HEK293 (cell line): ENCODE data around the gene NOVA2.

Experiments used
- CTCF ChIA-PET: fragments of 350-600 bp; formaldehyde crosslinking; extraction: SDS; loops from one replicate; lab custom pipeline; 2021; ENCODE audit warnings: antibody characterized with exemption; lab: Yijun Ruan, JAX
- POLR2A ChIA-PET: fragments of 300-600 bp; formaldehyde crosslinking; extraction: SDS; loops from one replicate; lab custom pipeline; 2020; ENCODE audit warnings: antibody characterized with exemption, inconsistent platforms; lab: Yijun Ruan, JAX
- H3K27ac ChIP-seq: fragments of 200-500 bp; sonication (Bioruptor generic); 2 replicates; pipeline ENCODE4 v1.5.1; 2014; ENCODE audit warnings: low read depth, low read length, control low read depth, inconsistent platforms; ENCODE audit errors: extremely low read depth
- H3K36me3 ChIP-seq, 2 experiments: fragments of 200-500 bp in 1 of 2; sonication (Bioruptor generic) in 1 of 2; 1 replicate in 1 of 2; 2 replicates in 1 of 2; pipeline ENCODE4 v1.5.1; 2014 to 2017; ENCODE audit warnings: inconsistent platforms in 2 of 2, low read length in 2 of 2; ENCODE audit not compliant: control insufficient read depth in 2 of 2, insufficient read depth in 1 of 2
- H3K4me1 ChIP-seq: fragments of 200-500 bp; sonication (Bioruptor generic); 2 replicates; pipeline ENCODE4 v1.5.1; 2014; ENCODE audit warnings: mild to moderate bottlenecking, low read length, inconsistent platforms; ENCODE audit not compliant: control insufficient read depth, insufficient read depth
- H3K4me3 ChIP-seq: 2 replicates; pipeline ENCODE4 v1.5.1; 2011; ENCODE audit warnings: low read depth, mild to moderate bottlenecking, control low read depth, low read length, moderate library complexity
- H3K9me3 ChIP-seq: fragments of 200-500 bp; sonication (Bioruptor generic); 2 replicates; pipeline ENCODE4 v1.5.1; 2014; ENCODE audit warnings: low read depth, low read length, inconsistent platforms; ENCODE audit not compliant: control insufficient read depth, insufficient read depth
- SP2 ChIP-seq: fragments of 450-650 bp; formaldehyde crosslinking; IDR thresholded peaks from 2 replicates; pipeline ENCODE4 v1.5.1; 2016; ENCODE audit warnings: missing biosample characterization, missing genetic modification characterization
- SP3 ChIP-seq: fragments of 450-650 bp; formaldehyde crosslinking; IDR thresholded peaks from 2 replicates; pipeline ENCODE4 v1.5.1; 2016; ENCODE audit warnings: missing biosample characterization, missing genetic modification characterization
- YY1 ChIP-seq: fragments of 450-650 bp; formaldehyde crosslinking; IDR thresholded peaks from 2 replicates; pipeline ENCODE4 v1.5.1; 2018; ENCODE audit warnings: missing biosample characterization, missing genetic modification characterization
- ZBTB48 ChIP-seq: fragments of 450-650 bp; formaldehyde crosslinking; IDR thresholded peaks from 2 replicates; pipeline ENCODE4 v1.5.1; 2016; ENCODE audit warnings: missing biosample characterization, missing genetic modification characterization
- ZFP69B ChIP-seq: fragments of 450-650 bp; formaldehyde crosslinking; IDR thresholded peaks from 2 replicates; pipeline ENCODE4 v1.5.1; 2016; ENCODE audit warnings: missing biosample characterization, missing genetic modification characterization
- ZNF2 ChIP-seq: fragments of 450-650 bp; formaldehyde crosslinking; IDR thresholded peaks from 2 replicates; pipeline ENCODE4 v1.5.1; 2016; ENCODE audit warnings: missing biosample characterization, missing genetic modification characterization
- ZNF23 ChIP-seq: fragments of 450-650 bp; formaldehyde crosslinking; IDR thresholded peaks from 2 replicates; pipeline ENCODE4 v1.5.1; 2016; ENCODE audit warnings: missing biosample characterization, missing genetic modification characterization, borderline replicate concordance
- ZNF24 ChIP-seq: fragments of 450-650 bp; formaldehyde crosslinking; IDR thresholded peaks from 2 replicates; pipeline ENCODE4 v1.5.1; 2016; ENCODE audit warnings: missing biosample characterization, missing genetic modification characterization
- ZNF266 ChIP-seq: fragments of 450-650 bp; formaldehyde crosslinking; IDR thresholded peaks from 2 replicates; pipeline ENCODE4 v1.5.1; 2016; ENCODE audit warnings: missing biosample characterization, missing genetic modification characterization, low read depth
- ZNF433 ChIP-seq: fragments of 450-650 bp; formaldehyde crosslinking; IDR thresholded peaks from 2 replicates; pipeline ENCODE4 v1.5.1; 2016; ENCODE audit warnings: missing biosample characterization, missing genetic modification characterization, low read depth
- ZNF48 ChIP-seq: fragments of 450-650 bp; formaldehyde crosslinking; IDR thresholded peaks from 2 replicates; pipeline ENCODE4 v1.5.1; 2016; ENCODE audit warnings: missing biosample characterization, missing genetic modification characterization
- ZNF585B ChIP-seq: fragments of 450-650 bp; formaldehyde crosslinking; IDR thresholded peaks from 2 replicates; pipeline ENCODE4 v1.5.1; 2016; ENCODE audit warnings: missing biosample characterization, missing genetic modification characterization
- ZNF677 ChIP-seq: fragments of 450-650 bp; IDR thresholded peaks from 2 replicates; pipeline ENCODE4 v1.5.0; 2018; ENCODE audit warnings: missing biosample characterization, mild to moderate bottlenecking, missing genetic modification characterization, moderate library complexity
- ZNF768 ChIP-seq: fragments of 450-650 bp; formaldehyde crosslinking; IDR thresholded peaks from 2 replicates; pipeline ENCODE4 v1.5.1; 2018; ENCODE audit warnings: missing biosample characterization, mild to moderate bottlenecking, missing genetic modification characterization
- ZNF843 ChIP-seq: fragments of 450-650 bp; formaldehyde crosslinking; IDR thresholded peaks from 2 replicates; pipeline ENCODE4 v1.5.1; 2016; ENCODE audit warnings: missing biosample characterization, missing genetic modification characterization
- ZSCAN23 ChIP-seq: fragments of 450-650 bp; formaldehyde crosslinking; IDR thresholded peaks from 2 replicates; pipeline ENCODE4 v1.5.1; 2016; ENCODE audit warnings: missing biosample characterization, missing genetic modification characterization
- TF ChIP-seq, protein P1 (sequence below): fragments of 450-650 bp; formaldehyde crosslinking; IDR thresholded peaks from 2 replicates; pipeline ENCODE4 v1.5.1; 2016; ENCODE audit warnings: missing biosample characterization, missing genetic modification characterization
- TF ChIP-seq, protein P2 (sequence below): fragments of 450-650 bp; formaldehyde crosslinking; IDR thresholded peaks from 2 replicates; pipeline ENCODE4 v1.5.1; 2017; ENCODE audit warnings: missing biosample characterization, missing genetic modification characterization
- TF ChIP-seq, protein P3 (sequence below): fragments of 450-650 bp; formaldehyde crosslinking; IDR thresholded peaks from 2 replicates; pipeline ENCODE4 v1.5.1; 2016; ENCODE audit warnings: missing biosample characterization, missing genetic modification characterization
- TF ChIP-seq, protein P4 (sequence below): fragments of 450-650 bp; formaldehyde crosslinking; IDR thresholded peaks from 2 replicates; pipeline ENCODE4 v1.5.1; 2016; ENCODE audit warnings: missing biosample characterization, missing genetic modification characterization

The NOVA2 gene

DNA sequence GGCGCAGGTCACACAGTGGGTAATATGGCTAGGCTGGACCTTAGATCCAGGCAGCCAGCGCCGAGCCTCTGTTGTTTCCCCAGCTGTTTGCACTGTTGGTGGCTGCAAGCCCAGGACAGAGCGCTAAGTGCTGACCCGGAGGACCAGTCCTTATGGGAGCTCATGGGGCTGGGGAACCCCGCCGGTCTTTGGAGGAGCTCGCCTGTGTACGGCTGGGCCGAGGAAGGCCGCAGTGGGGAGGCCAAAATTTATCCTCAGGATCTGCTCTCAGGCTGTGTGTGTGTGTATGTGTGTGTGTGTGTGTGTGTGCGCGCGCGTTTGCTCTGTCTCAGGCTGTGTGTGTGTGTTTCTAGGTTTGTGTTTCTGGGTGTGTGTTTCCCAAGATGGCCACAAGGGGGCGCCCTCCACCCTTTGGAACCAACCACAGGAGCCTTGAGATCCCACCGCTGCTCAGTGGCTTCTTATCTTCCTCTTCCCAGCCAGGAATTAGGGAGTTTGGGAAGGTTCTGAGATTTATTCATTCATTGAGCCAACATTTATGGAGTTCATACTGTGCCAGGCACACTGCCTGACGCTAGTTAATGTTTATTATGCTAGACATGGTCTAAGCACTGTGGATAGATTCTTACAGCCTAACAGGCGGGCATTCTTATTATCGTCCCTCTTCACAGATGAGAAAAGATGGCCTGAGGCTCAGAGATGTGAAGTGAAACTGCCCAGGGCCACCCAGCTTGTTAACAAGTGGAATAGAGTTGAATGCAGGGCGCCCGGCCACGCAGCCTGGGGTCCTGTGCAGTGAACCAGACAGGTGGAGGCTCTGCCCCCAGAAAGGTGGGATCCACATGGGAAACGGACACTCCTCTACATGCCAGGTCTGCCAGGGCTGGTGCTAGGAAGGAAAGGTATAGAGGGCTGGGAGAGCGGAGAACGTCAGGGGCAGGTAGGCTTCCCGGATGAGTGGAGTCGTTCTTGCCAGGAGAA, 36.2 kb upstream of the NOVA2 start (continued):
- TF ChIP-seq, protein P1, sequence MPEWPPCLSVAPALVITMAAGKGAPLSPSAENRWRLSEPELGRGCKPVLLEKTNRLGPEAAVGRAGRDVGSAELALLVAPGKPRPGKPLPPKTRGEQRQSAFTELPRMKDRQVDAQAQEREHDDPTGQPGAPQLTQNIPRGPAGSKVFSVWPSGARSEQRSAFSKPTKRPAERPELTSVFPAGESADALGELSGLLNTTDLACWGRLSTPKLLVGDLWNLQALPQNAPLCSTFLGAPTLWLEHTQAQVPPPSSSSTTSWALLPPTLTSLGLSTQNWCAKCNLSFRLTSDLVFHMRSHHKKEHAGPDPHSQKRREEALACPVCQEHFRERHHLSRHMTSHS (tag by site-specific recombination): no peak

DNA sequence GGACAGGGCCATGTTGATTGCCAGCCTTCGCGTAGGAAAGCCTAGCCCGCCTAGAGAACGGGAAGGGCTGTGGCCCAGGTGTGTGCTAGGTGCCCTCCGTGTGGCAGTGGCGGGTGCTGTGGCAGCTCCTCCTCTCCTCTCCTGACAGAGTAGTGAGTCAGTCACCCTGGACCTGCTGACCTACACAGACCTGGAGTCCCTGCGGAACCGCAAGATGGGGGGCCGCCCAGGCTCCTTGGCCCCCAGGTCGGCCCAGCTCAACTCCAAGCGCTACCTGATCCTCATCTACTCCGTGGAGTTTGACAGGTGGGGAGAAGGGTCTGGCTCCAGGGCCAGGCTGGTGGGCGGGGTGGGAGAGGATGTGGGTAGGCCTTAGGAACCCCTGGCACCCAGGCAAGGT, 32.7 kb upstream of the NOVA2 start:
- POLR2A ChIA-PET: no interaction called here
- TF ChIP-seq, protein P2, sequence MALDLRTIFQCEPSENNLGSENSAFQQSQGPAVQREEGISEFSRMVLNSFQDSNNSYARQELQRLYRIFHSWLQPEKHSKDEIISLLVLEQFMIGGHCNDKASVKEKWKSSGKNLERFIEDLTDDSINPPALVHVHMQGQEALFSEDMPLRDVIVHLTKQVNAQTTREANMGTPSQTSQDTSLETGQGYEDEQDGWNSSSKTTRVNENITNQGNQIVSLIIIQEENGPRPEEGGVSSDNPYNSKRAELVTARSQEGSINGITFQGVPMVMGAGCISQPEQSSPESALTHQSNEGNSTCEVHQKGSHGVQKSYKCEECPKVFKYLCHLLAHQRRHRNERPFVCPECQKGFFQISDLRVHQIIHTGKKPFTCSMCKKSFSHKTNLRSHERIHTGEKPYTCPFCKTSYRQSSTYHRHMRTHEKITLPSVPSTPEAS: no peak
- Histone ChIP-seq H3K4me3 (no peak overlapping the region), H3K27ac (no peak overlapping the region), H3K9me3 (no peaks in the 10 kb centered on the region), H3K4me1 (no peaks in the 10 kb centered on the region), H3K36me3 (peaks cover 4 to 15% of the 10 kb centered on the region in 2 experiments; a peak in 2 of 3 replicates)
- CTCF ChIA-PET: interaction anchor here (1.7 to 2.3 kb wide), 2 partner anchors 10 to 190 kb away, joined by 5 to 15 read pairs; partner anchors contain the start of gene CCDC61

DNA sequence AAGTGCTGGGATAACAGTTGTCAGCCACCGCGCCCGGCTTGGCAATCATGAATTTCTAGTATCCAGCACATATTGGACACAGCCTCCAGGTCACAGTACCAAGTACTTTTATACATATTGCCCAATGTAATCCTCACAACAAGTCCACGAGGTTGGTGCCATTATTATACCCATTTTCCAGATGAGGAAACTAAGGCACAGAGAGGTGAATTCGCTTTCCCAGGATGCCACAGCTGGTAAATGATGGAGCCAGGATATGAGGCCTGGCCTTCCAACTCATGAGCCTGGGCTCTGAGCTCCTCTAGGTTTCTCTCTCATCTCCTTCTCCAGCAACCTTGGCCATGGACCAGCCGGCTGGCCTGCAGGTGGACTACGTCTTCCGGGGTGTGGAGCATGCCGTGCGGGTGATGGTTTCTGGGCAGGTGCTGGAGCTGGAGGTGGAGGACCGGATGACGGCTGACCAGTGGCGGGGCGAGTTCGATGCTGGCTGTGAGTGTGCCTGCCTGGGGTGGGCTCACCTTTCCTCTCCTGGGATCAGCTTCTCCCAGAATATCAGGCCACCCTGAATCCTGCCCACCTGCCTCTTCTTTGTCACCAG, 29.1 kb upstream of the NOVA2 start:
- H3K27ac ChIP-seq: no peak overlapping the region
- H3K4me3 ChIP-seq: no peak overlapping the region
- H3K4me1 ChIP-seq: peaks cover 9% of the 10 kb centered on the region
- peaks cover 0 to 13% of the 10 kb centered on the region in 2 experiments; a peak in 2 of 3 replicates for H3K36me3 ChIP-seq
- ChIA-PET CTCF (interaction anchor here (0.5 to 1.8 kb wide), 6 partner anchors 7 to 185 kb away, joined by 3 to 6 read pairs (median 4); no protein-coding TSS in a partner anchor), POLR2A (interaction anchor here (0.6 to 0.8 kb wide), 2 partner anchors 11 to 234 kb away, joined by 4 to 5 read pairs; partner anchors contain the start of gene SIX5)
- TF ChIP-seq ZNF23 (tag by site-specific recombination) (no peak), YY1 (tag by site-specific recombination) (no peak), ZNF768 (no peak), ZNF843 (tag by site-specific recombination) (no peak), ZNF48 (no peak), ZNF433 (tag by site-specific recombination) (no peak), ZSCAN23 (tag by site-specific recombination) (no peak), ZNF266 (tag by site-specific recombination) (no peak), ZNF585B (no peak), ZNF2 (tag by site-specific recombination) (no peak), ZNF677 (tag by site-specific recombination) (no peak), SP2 (no peak), ZFP69B (tag by site-specific recombination) (no peak), ZBTB48 (tag by site-specific recombination) (no peak), SP3 (tag by site-specific recombination) (no peak), ZNF24 (no peak)
- TF ChIP-seq, protein P3, sequence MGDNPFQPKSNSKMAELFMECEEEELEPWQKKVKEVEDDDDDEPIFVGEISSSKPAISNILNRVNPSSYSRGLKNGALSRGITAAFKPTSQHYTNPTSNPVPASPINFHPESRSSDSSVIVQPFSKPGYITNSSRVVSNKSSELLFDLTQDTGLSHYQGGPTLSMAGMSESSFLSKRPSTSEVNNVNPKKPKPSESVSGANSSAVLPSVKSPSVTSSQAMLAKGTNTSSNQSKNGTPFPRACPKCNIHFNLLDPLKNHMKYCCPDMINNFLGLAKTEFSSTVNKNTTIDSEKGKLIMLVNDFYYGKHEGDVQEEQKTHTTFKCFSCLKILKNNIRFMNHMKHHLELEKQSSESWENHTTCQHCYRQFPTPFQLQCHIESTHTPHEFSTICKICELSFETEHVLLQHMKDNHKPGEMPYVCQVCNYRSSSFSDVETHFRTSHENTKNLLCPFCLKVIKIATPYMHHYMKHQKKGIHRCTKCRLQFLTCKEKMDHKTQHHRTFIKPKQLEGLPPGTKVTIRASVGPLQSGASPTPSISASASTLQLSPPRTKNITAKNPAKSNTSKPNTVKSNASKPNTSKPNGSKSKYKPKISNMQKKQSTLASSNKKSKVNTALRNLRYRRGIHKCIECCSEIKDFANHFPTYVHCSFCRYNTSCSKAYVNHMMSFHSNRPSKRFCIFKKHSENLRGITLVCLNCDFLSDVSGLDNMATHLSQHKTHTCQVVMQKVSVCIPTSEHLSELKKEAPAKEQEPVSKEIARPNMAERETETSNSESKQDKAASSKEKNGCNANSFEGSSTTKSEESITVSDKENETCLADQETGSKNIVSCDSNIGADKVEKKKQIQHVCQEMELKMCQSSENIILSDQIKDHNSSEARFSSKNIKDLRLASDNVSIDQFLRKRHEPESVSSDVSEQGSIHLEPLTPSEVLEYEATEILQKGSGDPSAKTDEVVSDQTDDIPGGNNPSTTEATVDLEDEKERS (tag by site-specific recombination): no peak
- TF ChIP-seq, protein P4, sequence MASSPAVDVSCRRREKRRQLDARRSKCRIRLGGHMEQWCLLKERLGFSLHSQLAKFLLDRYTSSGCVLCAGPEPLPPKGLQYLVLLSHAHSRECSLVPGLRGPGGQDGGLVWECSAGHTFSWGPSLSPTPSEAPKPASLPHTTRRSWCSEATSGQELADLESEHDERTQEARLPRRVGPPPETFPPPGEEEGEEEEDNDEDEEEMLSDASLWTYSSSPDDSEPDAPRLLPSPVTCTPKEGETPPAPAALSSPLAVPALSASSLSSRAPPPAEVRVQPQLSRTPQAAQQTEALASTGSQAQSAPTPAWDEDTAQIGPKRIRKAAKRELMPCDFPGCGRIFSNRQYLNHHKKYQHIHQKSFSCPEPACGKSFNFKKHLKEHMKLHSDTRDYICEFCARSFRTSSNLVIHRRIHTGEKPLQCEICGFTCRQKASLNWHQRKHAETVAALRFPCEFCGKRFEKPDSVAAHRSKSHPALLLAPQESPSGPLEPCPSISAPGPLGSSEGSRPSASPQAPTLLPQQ (tag by site-specific recombination): no peak
- no peaks in the 10 kb centered on the region for H3K9me3 ChIP-seq
